GM10847 (cell line): ENCODE data around the gene KLC1.

Experiments used
- POLR2A ChIP-seq: IDR thresholded peaks from 2 replicates; pipeline ENCODE4 v1.6.1; 2011; ENCODE audit not compliant: insufficient read length; ENCODE audit errors: extremely low read depth

KLC1 gene

DNA sequence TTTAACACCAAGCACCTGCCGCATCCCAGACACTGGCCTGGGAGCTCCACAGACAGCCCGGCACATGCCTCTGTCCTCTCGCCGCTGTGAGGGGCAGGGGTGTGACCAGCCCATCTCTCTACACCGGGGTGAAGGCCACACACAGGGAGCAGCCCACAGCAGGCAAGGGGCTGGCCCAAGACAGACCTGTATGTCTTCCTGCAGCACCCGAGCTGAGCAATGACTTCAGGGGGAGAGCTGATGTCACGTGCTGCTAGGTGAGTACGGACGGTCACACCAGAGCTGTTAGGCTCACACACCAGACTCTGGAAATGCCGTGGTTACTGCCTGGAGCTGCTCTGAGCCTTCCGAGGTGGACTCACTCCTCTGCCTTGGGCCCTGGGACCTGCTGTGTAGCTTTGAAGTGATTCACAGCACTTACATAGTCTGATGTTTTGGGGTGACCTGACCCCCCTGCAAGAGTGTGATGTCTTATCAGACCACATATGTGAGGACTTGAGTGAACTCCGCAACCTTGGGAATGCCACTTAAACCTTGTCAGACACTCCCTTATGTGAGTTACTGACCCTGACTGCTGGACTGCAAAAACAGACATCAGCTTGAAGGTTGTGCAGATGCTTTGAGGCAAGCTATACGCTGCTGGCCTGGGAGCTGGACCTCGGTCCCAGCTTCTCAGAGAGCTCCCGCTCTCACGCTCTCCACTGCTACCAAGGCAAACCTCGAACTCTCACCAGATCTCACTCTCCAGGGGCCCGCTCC, 84.5 kb downstream of the KLC1 start:
- TF ChIP-seq POLR2A: no peak

DNA sequence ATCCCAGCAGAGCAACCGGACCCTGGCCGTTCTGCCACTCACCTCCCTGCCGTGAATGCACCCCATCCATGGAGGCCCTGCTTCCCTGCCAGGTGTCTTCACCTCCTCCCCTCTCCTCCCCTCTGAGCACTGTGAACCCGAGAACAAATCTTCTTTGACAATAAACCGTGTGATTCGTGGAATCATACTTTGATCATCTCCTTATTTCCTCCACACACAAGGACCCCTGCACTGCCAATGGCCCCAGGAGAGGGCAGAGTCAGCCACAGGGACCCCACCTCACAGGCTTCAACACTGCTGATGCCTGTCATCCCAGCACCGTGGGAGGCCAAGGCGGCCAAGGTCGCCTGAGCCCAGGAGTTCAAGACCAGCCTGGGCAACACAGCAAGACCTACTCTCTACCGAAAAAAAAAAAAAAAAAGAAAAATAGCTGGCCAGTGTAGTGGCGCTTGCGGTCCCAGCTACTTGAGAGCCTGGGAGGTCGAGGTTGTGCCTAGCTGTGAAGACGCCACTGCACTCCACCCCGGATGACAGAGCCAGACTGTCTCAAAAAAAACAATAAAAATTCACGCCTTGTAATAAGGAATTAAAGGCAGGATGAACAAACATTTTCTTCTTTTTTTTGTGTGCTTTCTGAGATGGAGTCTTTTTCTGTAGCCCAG, 85.2 kb downstream of the KLC1 start:
- TF ChIP-seq POLR2A: no peak

DNA sequence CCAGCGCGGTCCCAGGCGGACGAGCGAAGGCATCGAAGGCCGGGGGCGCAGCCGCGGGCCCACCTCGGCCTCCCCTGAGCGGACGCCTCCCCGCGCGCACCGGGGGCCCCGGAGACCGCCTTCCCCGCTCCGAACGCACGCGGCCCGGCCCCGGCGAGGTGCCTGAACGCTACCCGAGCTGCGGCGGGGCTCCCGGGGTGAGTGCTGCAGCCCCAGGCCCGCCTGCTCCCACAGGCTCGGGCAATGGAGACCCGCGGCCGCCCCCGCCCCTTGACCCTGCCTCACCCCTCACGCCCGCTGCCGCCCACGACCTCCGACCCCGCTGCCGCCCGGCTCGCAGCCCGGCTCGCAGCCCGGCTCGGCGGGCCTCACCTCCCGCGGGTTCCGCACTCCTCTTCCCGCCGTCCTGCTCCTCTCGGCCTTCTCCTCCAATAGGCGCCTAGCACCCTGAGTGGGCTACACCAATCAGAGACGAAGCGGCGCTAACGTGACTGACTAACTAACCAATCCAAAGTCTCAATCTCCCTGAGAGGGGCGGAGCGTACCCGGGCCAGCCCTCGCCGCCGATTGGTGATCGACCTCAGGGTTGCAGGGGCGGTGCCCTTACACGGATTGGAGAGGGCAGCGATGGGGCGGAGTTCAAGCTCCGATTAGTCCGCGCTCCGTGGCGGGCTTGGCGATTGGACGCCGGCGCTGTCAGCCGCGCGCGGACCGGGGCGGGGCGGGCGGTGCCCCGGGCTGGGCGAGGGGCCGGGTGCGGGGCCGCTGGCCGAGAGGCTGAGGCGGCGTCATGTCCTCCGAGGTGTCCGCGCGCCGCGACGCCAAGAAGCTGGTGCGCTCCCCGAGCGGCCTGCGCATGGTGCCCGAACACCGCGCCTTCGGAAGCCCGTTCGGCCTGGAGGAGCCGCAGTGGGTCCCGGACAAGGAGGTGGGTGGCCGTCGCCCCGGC, 86.3 kb downstream of the KLC1 start, which contains the start of the genes XRCC3 and ZFYVE21:
XRCC3 (minus strand) TSS at position 400 of the 949 bp plus-strand sequence. CDS start 4,364 bp downstream, outside the sequence.
ZFYVE21 (plus strand) TSS at position 759 of the 949 bp plus-strand sequence; CDS start at position 791, 32 bp downstream.
- peak; percentile 92 for TF ChIP-seq POLR2A

DNA sequence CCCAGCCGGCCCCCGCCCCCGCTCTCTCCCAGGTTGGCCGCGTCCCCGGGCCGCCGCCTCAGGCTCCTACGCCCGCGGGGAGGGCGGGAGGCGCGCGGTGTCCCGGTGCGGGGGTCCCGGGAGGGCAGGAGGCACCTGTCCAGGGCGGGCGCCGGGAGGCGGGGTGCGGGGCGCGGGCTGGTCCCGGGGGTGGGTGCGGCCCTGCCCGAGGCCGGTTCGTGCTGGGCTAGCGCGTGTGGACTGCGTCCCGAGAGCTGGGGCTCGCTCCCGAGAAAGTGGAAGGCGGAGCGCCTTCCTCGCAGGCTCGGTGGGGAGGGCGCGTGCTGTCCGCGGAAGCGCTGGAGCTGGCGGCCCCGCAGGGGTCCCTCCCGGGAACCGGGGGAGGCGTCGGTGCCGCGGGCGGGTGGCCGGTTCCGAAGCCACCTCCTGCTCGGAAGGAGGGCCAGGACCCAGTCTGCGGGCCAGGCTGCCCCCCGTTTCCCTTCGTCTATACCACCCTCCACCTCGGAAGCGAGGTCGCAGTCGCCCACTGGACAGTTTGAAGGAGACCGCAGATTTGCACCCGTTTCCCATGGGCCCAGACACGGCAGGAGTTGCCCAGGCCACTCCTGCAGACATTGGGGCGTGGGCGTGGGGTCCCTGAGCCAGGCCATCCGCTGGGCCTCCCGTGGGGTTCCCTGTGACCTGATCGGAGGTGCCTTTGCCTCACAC, 87.2 kb downstream of the KLC1 start:
- TF ChIP-seq POLR2A: no peak

DNA sequence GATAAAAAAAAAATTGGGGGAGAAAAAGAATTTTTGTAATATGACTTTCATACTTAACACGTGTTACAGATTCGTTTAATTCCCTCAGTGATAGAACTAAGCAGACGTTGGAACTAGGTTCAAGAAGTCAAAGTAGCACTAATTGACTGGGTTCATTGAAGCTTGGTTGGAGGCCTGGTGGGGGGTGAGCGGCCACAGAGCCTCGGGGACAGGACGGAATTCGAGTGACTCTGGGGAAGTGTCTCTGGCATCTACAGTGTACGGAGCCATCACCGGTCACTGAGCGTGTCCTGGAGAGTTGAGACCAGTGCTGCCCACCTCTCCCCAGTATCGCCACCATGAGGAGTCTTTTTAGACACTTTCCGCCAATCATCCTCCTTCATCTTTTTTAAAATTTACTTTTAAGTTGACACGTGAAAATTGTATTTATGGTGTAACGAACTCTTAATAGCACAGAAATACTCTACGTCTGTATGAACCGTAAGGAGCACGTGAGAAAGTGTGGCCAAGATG, 87.9 kb downstream of the KLC1 start:
- no peak for TF ChIP-seq POLR2A

DNA sequence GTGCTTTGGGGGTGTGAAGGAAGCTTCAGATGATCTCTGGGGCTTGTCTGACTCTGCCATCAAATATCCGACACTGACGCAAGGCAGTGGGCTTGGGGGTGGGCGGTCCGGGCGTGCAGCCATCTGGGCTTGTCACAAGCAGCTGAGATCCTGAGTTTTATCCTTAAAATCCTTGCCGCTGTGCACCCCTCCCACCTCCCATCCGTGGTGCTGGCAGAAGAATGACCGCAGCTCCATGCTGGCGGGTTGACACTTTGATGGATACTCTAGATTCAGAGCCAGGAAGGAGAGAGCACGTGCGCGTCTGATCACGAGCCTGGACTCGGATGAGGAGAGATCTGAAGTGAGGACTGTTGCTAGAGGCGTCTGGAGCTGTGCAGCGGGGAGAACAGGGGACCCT, 89.6 kb downstream of the KLC1 start:
- TF ChIP-seq POLR2A: no peak

DNA sequence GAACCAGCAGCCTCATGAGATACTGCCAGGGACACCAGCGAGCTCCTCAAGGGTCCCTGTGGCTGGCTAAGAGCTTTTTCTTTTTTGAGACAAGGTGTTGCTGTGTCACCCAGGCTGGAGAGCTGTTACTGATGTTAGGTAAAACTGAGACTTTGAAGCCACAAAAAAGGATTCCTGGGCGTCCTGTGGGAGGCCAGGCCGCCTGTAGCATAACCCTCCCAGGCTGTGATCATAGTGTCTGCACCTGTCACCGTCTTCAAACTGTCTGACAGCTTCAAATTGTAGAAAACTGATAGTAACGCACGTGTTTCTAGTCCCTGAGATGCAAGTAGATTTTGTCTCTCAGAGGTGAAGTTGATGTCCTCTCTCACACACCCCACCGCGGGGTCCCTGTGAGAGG, 90.7 kb downstream of the KLC1 start:
- TF ChIP-seq POLR2A: no peak

DNA sequence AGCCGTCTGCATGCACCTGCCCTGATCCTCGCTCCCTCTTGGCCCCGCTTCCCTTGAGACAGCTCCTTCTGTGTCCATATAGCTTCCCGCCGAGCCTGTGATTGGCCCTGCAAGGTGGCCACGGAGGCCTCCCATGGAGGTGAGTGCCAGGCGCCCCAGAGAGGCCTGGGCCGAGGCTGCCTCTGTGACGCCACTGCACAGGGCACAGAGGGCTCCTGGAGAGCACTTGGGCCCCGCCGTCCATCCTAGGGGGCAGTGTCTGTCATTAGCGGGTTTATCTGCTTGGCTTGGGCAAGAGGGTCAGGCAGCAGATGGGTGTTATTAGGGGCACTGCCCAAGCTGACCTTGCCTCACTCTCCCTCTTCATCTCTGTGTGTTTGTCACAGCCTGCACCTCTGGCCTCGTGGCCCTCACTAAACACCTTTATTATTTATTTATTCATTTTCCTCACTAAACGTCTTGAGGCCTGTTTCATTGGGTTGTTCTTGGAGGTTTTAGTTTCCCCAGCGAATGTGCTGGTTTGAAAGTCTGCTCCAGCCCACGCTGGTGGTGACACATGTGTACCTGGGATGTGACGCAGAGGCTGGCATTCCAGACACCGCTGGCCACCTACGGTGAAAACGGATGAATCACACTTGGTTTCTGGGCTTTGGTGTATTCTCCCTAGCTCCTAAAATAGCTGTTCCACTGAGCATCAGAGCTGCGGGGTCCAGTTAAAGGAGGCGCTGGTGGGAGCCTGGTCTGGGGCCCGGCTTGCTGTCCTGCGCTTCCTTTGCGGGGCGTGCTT, 92.5 kb downstream of the KLC1 start:
- no peak for TF ChIP-seq POLR2A

DNA sequence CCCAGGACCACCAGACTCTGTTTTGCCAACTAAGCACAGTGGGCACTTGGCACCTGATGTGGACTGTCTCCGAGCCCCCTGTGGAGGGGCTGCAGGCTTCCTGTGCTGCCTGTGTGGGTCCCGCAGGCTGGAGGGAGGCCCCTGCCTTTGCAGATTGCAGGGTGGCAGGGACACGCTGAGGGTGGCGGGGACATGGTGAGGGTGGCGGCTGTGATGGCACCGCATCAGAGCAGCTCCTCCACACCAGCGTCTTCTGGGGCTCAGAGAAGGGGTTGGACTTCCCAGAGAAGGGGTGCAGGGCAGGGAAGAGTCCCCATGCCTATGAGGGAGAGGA, 94.7 kb downstream of the KLC1 start:
- no peak for TF ChIP-seq POLR2A

DNA sequence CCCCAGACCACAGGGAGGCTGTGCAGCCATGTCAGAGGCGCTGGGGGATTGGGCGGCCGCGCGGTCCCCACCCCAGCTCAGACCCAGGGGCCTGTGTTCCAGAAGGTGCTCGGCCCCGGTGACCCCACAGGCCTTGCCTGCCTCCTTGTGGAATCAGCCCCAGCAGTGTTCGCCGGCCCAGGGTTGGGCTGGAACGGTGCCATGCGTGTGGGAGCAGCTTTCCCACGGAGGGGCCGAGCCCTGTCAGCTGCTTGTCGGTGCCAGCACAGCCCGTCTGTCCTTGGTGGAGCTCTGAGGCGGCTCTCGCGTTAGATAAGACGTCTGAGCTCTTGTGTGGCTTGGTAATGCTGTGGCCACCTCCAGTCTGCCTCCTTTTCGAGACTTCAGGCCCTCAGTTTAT, 95.1 kb downstream of the KLC1 start:
- no peak for TF ChIP-seq POLR2A

DNA sequence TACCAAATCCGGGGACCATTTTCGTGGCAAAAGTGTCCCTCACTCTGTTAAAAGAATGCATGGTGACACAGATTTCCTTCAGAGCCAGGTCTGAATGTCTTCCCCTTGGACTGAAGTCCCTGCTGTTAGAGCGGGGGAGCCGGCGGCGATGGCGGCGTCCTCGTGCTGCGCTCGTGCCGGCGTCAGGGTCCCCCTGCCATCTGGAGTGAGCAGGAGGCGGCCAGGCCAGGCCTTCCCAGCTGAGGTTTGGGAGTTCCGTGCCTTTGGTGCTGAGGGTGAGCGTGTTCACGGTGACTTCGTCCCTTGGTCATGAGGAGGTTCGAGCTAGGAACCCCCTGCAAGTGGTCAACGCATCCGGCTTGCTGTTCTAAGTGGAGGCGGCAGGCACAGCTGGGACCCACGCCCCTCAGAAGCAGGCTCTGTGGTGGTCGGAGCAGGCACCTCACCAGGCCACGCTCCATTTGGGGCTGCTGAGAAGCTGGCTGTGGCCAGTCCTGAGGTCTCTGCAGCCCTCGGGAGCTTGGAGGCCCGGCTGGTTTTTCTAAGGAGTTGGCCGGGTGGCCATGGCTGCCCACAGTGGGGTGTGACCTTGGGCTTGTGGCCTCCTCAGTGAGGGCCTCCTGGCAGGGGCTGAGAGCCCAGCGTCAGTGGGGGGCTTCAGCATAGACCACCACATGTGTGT, 96.1 kb downstream of the KLC1 start:
- TF ChIP-seq POLR2A: no peak

DNA sequence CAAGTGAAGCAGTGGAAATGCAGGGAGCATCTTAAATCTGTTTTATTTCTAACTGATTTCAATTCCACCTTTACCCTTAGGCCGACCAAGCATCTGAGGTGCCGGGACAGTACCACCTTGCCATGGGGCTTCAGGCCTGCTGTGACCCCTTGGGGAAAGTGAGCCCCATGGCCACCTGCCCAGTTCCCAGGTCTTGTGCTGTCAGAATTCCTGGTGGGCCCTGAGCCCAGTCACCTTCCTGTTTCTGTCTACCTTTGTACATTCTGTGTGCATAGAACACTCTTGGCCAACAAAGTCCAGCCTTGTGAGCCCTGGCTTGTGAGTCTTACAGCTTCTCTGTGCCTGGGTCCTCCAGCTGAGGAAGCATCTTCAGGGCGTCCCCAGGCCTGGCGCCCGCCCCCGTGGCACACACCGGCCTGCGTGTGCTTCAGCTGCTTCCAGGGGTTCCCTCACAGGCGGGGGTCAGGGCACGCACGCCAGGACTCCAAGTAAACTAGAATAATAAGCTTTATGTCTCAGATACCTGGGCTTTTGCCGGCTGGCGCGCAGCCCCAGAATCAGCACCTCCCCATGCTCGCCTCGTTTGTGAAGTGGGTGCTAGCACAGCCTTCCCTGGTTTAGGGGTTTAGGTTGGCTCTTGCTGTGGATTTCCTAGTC, 96.9 kb downstream of the KLC1 start:
- no peak for TF ChIP-seq POLR2A

DNA sequence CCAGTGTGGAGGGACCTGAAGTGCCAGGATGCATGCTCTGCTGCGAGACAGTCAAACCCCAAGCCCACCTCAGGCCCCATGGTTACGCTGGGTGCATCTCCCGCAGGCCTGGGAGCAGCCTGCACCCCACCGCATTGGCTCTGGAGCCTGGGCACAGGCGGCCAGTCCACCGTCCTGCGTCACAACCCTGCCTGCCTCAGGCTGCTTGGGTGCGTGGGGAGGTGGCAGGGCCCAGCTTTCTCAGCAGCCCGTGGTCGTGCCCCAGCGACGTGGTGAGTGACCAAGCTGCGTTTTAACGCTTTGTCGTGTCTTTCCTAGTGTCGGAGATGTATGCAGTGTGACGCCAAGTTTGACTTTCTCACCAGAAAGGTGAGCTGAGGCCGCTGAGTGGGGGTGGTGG, 97.5 kb downstream of the KLC1 start:
- TF ChIP-seq POLR2A: no peak
